Adipocyte (in vitro differentiated cells): ENCODE data around the gene NTMT1.
A peak's percentile ranks its signal among the peaks of the same experiment; 100 is the strongest.

Experiments used
- DNase-seq: peaks from one replicate; pipeline ENCODE4 v3.0.0-alpha.2; 2015; ENCODE audit warnings: low read depth
- H3K27me3 ChIP-seq: replicated peaks from 2 replicates; pipeline ENCODE4 v1.7.0; 2013; ENCODE audit warnings: mild to moderate bottlenecking, low read length, moderate library complexity; ENCODE audit not compliant: control insufficient read depth, insufficient read depth
- H3K36me3 ChIP-seq: 2 replicates; pipeline ENCODE4 v1.7.0; 2013; ENCODE audit warnings: low read length, mild to moderate bottlenecking, moderate library complexity; ENCODE audit not compliant: control insufficient read depth, insufficient read depth, severe bottlenecking
- H3K4me1 ChIP-seq: 2 replicates; pipeline ENCODE4 v1.7.0; 2013; ENCODE audit warnings: mild to moderate bottlenecking, low read length, moderate library complexity; ENCODE audit not compliant: control insufficient read depth, insufficient read depth
- H3K4me3 ChIP-seq: 2 replicates; pipeline ENCODE4 v1.7.0; 2013; ENCODE audit warnings: mild to moderate bottlenecking, low read length, moderate library complexity
- H3K9ac ChIP-seq: 2 replicates; pipeline ENCODE4 v1.7.0; 2013; ENCODE audit warnings: mild to moderate bottlenecking, low read length, moderate library complexity
- H3K9me3 ChIP-seq: 2 replicates; pipeline ENCODE4 v1.7.0; 2013; ENCODE audit warnings: mild to moderate bottlenecking, low read length, moderate library complexity; ENCODE audit not compliant: control insufficient read depth

Gene NTMT1

DNA sequence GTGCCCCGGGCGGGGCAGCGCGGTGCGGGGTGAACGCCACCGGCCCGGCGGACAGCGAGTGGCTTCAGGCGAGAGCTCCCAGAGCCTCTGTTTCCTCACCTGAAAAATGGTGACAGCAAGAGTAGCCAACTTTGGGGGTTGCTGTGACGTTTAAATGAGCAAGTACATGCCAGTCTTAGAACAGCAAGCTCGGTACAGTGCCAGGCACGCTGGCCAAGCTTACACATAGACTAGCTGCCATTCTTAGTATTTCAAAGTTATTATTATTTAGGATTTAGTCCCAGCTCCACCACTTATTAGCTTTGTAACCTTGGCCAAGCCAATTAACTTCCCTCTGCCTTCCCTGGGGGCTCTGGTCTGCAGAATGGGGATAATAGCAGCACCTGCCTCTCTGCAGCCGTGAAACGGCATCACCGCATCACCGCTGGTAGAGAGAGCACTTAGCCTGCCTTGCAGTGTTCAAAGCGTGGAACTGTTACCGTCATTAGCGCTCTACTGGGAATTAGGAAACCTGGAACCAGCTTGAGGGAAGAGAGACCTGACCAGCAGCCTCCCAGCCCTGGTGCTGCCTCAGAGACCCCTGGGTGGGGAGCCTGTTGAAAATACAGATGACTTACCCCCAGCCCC lies 5.2 kb upstream of the NTMT1 start, which contains the start of gene C9orf50:
TSS of gene C9orf50 (minus strand) at position 433 of the 627 bp plus-strand sequence. CDS start 527 bp downstream, outside the sequence.
- Histone ChIP-seq H3K27me3 (no peaks in the 10 kb centered on the region), H3K9ac (peak within 1 kb of the TSS; percentile 83), H3K4me3 (peak within 1 kb of the TSS; percentile 77), H3K9me3 (no peaks in the 10 kb centered on the region), H3K36me3 (no peaks in the 10 kb centered on the region), H3K4me1 (peaks cover 14% of the 10 kb centered on the region)
- no peak for DNase-seq

- no peaks in the 10 kb centered on the region for H3K36me3 ChIP-seq
- peak; percentile 36 for DNase-seq
- no peaks in the 10 kb centered on the region for H3K27me3 ChIP-seq
- no peaks in the 10 kb centered on the region for H3K9me3 ChIP-seq
- H3K9ac ChIP-seq, result no peak overlapping the region
- H3K4me3 ChIP-seq, result no peak overlapping the region
- H3K4me1 ChIP-seq, result peaks cover 27% of the 10 kb centered on the region
Measured at GRCh38 chr9:129623331-129623730, 2.6 kb upstream of the NTMT1 start.

DNA sequence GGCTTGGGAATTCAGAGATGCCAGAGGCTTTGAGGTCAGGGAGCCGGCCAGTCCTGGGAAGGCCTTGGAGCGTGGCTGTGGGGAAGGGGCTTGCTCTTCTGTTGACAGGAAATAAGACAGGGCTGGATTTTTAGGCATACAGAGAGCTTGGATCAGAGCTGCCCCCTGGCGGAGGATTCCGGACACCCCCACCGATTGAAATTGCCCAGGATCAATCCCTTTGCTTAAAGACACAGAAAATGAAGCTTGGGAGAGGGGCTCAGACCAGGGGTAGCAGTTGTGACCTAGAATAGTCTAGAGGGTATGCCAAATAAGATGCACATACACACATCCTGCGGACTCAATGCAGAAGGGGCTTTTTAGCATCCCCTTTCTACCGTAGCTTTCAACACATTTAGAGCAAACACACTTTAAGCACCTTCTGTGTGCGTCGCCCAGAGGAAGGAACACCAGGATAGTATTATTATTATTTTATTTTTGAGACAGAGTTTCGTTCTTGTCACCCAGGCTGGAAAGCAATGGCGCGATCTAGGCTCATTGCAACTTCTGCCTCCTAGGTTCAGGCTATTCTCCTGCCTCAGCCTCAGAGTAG lies 1.7 kb upstream of the NTMT1 start:
- no peak overlapping the region for H3K4me3 ChIP-seq
- peaks cover 36% of the 10 kb centered on the region for H3K4me1 ChIP-seq
- H3K36me3 ChIP-seq, result no peaks in the 10 kb centered on the region
- DNase-seq, result peak; percentile 87
- no peaks in the 10 kb centered on the region for H3K9me3 ChIP-seq
- no peaks in the 10 kb centered on the region for H3K27me3 ChIP-seq
- H3K9ac ChIP-seq, result peak overlapping the region; percentile 30

GRCh38 chr9:129624947-129625346 lies 1.0 kb upstream of the NTMT1 start:
- Histone ChIP-seq H3K9me3 (no peaks in the 10 kb centered on the region), H3K27me3 (no peaks in the 10 kb centered on the region), H3K4me3 (no peak overlapping the region), H3K4me1 (peaks cover 39% of the 10 kb centered on the region), H3K9ac (no peak overlapping the region), H3K36me3 (no peaks in the 10 kb centered on the region)
- no peak for DNase-seq

- Histone ChIP-seq H3K9me3 (no peaks in the 10 kb centered on the region), H3K36me3 (no peaks in the 10 kb centered on the region), H3K4me3 (peak overlapping the region; percentile 91), H3K27me3 (no peaks in the 10 kb centered on the region), H3K4me1 (peaks cover 47% of the 10 kb centered on the region), H3K9ac (peak overlapping the region; percentile 93)
- peak; percentile 80 for DNase-seq
Measured at GRCh38 chr9:129626625-129627284, 792 bp downstream of the NTMT1 start.

DNA sequence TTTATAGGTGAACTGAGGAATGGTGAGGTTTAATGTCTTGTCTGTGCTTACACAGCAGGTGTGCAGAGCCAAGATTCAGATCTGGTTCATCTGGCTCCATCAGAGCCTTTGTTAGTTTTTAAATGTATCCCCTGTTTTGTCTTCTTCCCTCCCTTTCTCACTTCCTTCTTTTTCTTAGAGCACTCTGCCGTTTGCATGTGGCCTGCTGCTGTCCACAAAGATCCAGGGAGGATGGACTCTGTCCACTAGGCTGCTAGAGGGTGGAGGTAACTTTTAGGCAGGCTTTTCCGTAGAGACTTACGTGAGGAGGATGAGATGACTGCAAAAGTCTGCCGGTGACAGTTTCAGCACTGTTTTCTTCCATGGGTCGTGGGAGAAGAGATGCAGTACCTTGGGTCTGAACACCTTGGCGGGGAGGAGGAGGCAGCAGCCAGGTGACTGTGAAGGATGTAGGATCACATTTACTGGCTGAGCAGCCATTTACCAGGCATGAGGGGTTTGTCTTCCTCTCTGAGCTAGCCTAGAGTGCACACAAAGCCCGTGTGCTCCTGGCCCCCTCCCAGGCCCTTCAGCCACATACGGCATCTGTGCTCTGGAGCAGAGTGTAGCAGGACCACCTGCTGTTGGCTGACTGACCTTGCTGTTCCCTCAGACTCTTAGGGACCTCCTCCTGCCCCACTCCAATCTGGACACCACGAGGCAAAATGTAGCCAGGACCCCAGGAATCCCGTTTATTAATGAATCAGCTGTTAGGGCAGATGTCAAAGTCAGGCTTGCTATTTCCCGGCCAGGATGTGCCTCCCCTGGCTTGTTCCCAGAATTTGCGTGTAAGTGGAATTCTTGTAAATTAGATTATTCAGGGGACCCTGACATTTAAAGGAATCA lies 1.8 kb downstream of the NTMT1 start:
- no peaks in the 10 kb centered on the region for H3K27me3 ChIP-seq
- peak overlapping the region; percentile 91 for H3K4me3 ChIP-seq
- peak overlapping the region; percentile 93 for H3K9ac ChIP-seq
- peak; percentile 33 for DNase-seq
- peaks cover 5% of the 10 kb centered on the region for H3K36me3 ChIP-seq
- peaks cover 55% of the 10 kb centered on the region for H3K4me1 ChIP-seq
- H3K9me3 ChIP-seq, result no peaks in the 10 kb centered on the region

GRCh38 chr9:129628709-129629108 lies 2.7 kb downstream of the NTMT1 start:
- Histone ChIP-seq H3K27me3 (no peaks in the 10 kb centered on the region), H3K4me1 (peaks cover 55% of the 10 kb centered on the region), H3K4me3 (no peak overlapping the region), H3K36me3 (peaks cover 14% of the 10 kb centered on the region), H3K9ac (peak overlapping the region; percentile 93), H3K9me3 (no peaks in the 10 kb centered on the region)
- DNase-seq, result no peak

GRCh38 chr9:129629251-129629820 lies 3.4 kb downstream of the NTMT1 start:
- Histone ChIP-seq H3K27me3 (no peaks in the 10 kb centered on the region), H3K9ac (no peak overlapping the region), H3K9me3 (no peaks in the 10 kb centered on the region), H3K36me3 (peaks cover 19% of the 10 kb centered on the region), H3K4me1 (peaks cover 50% of the 10 kb centered on the region), H3K4me3 (no peak overlapping the region)
- no peak for DNase-seq

- Histone ChIP-seq H3K27me3 (no peaks in the 10 kb centered on the region), H3K9ac (no peak overlapping the region), H3K9me3 (no peaks in the 10 kb centered on the region), H3K4me1 (peaks cover 49% of the 10 kb centered on the region), H3K4me3 (no peak overlapping the region), H3K36me3 (peaks cover 36% of the 10 kb centered on the region)
- DNase-seq, result no peak
Measured at GRCh38 chr9:129630967-129631673, 5.2 kb downstream of the NTMT1 start.

DNA sequence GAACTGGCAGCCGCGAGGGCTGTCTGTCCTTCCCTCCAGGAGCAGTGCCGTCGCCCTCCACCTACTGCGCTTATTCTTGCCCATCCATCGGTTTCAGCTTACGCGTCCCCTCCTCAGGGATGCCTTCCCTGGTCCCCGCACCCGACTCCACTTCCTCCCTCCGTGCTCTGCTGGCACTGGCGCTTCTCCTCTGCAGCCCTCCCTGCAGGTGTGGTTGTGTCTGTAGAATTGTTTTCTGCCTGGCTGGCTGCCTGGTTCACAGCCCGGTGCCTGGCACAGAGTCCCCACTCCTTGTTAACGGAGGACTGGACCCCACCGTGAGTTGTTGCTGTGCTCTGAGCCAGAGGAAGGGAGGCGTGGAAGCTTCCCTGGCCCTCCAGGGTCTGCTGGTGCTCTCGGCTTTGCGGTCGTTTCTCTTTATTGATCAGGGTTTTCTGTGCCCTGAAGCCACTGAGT lies 5.7 kb downstream of the NTMT1 start:
- no peak overlapping the region for H3K4me3 ChIP-seq
- no peak for DNase-seq
- H3K36me3 ChIP-seq, result peaks cover 39% of the 10 kb centered on the region
- H3K4me1 ChIP-seq, result peaks cover 52% of the 10 kb centered on the region
- no peaks in the 10 kb centered on the region for H3K27me3 ChIP-seq
- no peaks in the 10 kb centered on the region for H3K9me3 ChIP-seq
- H3K9ac ChIP-seq, result no peak overlapping the region
